Breast epithelium (tissue), 3 donors: ENCODE results near the gene SNX24.

Experiments
- CTCF ChIP-seq, 3 donors: fragments of 450-650 bp; IDR thresholded peaks; one replicate each; pipeline ENCODE4 v1.5.1; 2016 to 2017; ENCODE audit warnings: antibody characterized with exemption in 3 of 3, mild to moderate bottlenecking in 3 of 3, moderate library complexity in 3 of 3
- POLR2A ChIP-seq: fragments of 450-650 bp; IDR thresholded peaks from one replicate; pipeline ENCODE4 v1.6.1; 2016; ENCODE audit warnings: antibody characterized with exemption, mild to moderate bottlenecking, moderate library complexity
- POLR2AphosphoS5 ChIP-seq, 3 donors: sonication (generic); formaldehyde crosslinking; IDR thresholded peaks; one replicate each; pipeline ENCODE4 v1.6.1; 2017; ENCODE audit warnings: antibody characterized with exemption in 3 of 3

DNA sequence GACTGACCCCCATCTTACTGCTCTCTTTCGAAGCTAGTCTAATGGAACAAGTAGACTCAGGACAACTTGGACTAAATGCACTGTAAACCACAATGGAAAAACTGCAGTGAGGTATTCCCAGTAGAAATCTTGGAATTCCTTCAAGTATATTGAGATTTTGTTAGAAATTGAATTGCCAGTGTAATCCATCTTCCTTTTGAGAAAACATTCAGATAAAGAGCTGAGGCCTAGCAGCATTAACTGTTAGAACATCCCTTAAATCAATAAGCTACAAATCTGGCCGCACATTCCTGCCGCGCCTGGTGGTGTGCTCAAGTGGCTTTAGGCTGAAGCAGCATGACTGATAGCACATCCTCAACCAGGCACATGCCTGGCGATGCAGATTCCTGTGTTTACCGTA, 161.8 kb downstream of the SNX24 start:
- TF ChIP-seq POLR2AphosphoS5 (IDR thresholded peaks at IDR 0.05) (no peak), CTCF (IDR thresholded peaks at IDR 0.05) (no peak), POLR2A (no peak)
